ENCODE results near the gene MID1.
A peak's percentile ranks its signal among the peaks of the same experiment; 100 is the strongest.
"Not testable (repeated sequence)": the region's sequence is repeated elsewhere in the genome, so short reads cannot be mapped to it uniquely, and the experiment has no call there.

The MID1 gene

DNA sequence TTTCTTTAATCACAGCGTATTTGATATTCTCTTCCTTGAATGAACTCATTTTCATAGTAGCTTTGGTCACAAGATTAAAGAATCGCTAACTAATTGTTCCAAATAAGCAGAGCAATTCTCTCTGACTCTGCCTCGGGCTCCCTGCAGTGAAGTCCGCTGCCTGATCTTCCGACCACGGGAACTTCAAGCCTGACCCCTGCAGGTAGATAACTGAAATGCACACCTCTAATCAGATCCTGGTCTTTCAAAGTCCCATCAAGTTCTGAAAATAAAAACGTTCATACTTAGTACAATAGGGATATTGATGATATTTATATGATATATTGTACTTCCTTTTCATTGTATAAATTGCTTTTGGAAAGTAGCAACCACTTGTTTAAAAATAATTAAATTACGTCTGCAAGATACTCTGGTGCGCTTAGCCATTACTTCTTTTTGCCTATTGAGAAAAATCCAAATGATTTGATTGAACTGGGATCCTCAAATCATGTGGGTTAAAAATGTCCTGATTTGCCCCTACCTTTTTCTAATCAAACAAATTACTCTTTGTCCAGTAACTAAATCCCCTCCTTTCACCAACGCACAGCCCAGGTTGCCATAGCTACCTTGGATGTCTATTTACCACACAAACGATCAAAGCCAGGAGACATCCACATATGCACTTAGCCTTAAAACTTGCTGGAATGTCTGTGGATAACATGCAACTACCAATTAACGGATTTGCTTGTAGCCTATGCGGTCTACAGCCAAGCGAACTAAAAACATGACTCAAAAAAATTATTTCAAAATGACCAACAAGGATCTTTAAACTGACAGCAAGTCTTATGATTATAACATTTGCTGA lies 4.2 kb downstream of the MID1 start:
- DNase-seq: peak; percentile 26

DNA sequence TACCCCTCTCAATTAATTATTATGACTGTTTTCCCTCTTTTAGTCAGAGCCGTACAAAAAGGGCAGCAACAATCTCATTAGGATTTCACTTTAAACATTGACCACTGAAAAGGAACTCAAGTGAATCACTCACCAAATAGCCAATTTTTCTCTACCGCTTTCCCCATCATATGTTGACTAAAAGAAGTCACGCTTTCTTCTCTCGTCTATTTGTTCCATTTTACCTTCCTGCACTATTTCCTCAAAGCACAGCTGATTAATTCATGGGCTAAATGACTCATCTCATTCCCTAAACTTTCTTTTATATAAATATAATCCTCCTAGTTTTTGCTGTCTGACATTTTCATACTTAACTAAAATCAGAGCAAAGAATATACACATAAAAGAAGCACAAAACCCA lies 8.2 kb downstream of the MID1 start:
- no peak for DNase-seq

DNA sequence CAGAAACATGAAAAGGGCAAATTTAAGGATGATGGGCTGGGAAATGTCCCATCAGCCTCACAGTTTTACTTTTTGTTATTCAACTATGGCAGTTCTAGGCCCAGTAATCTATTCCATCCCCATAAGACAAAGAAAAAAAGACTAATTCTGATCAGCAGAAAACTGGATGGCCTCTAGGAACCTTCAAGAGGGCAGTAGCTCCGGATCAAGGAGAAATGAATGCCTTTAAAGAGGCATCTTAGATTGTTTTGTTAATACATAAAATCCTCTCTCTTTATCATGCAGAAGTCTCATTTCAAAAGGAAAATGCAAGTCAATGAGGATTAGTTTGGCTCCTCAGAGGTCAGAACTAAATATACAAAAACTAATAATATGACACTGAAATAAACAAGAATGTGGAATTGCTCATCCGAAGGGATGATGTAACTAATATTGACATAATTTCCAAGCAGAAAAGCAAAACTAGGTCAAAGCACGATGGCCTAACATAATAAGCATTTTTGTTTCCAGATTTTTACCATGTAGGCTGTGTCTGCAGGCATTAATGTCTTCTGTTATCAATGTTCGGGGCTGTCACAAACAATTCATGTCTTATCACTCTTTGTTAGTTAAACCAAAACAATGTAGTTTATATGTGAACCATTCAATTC lies 8.8 kb downstream of the MID1 start:
- DNase-seq: no peak

DNA sequence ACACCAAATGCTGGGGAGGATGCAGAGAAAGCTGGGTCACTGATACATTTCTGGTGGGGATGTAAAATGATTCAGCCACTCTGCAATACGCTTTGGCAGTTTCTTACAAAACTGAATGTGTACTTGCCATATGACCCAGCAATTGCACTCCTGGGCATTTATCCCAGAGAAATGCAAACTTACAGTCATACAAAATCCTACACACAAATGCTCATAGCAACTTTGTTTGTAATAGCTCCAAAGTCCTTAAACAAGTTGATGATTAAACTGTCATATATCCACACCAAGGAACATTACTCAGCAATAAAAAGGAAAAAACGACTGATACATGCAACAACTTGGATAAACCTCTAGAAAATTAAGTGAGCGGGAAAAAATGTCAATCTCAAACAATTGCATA lies 12.3 kb downstream of the MID1 start:
- DNase-seq: no peak

DNA sequence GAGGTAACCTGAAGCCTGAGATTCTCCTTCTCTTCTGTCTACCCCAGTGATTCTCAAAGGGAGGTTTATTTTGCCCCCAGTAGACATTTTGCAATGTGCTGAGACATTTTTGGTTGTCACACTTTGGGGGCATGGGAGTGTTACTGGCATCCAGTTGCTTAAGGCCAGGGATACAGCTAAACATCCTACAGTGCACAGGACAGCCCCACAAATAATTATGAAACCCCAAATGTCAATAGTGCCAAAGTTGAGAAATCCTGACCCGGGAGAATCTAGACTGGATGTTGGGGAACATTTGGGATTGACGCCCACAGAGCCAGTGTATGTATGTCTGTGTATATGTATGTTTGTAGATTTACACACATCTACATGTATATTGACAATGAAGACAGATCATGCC lies 13.2 kb downstream of the MID1 start:
- no peak for DNase-seq

DNA sequence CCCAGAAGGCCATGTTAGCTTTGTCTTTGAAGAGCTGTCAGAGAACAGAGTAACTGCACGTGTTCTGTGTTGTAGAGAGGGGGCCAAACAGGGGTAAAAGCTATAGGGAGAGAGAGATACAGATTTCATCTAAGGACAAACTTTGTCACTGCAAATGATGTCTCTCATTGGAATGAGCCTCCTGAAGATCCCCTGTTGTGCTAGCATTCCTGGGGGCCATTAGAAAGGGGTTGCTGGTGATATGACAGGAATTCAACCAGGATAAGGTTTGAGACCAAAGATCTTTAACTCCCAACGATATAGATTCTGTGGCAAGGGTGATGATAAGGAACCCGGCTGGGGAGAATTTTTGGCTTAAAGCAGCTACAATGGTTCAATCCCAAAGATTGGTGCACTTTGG lies 16.8 kb downstream of the MID1 start:
- no peak for DNase-seq

DNA sequence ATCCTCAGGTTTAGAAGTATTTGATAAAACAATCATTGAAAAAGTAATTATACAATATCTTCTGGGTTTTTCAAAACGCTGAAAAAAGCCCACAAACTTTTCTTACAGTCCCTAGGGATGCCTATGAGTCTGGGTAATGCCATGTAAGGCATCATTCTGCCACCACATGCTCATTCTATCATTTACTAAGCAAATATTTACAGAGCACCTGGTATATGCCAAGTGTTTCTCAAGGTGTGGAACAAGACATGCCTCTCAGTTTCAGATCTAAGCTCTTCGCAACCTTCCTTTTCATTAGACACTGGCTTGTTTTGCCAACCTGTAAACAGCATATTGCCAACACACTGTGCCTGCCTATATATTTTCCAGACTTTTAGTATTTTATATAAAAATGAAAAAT lies 17.7 kb downstream of the MID1 start:
- DNase-seq: no peak

DNA sequence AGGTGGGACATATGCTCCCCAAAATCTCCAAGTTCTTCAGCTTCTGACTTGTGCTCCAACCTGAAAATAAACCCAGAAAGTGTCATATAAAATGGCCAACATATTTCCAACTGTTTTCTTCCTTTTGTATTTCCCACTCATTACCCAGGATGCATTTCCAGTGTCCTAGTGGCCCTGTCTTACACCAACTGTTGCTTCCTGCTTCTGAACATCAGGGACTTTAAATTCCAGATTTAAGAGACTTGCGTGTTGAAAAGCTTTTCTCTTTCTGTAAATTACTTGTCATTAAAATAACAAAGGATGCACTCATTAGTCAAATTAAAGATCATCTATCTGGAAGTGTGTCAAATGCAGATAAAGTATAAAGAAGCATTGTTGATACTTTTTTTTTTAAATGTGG lies 19.9 kb downstream of the MID1 start:
- DNase-seq: no peak

DNA sequence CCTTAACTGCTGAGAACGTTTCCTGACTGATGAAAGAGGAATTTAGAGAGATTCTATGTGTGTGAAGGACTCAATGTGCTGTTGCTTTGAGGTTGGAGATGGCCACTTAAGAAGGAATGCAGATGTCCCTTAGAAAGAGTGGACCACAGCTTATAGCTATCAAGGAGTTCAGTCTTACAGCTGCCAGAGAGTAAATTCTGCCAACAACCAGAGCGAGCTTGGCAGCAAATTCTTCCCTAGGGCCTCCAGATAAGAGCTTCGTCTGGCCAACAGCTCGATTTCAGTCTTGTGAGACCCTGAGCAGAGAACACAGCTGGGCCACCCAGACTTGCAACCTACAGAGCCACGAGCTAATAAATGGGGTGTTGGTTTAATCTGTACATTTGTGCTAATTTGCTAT lies 21.8 kb downstream of the MID1 start:
- DNase-seq: no peak

DNA sequence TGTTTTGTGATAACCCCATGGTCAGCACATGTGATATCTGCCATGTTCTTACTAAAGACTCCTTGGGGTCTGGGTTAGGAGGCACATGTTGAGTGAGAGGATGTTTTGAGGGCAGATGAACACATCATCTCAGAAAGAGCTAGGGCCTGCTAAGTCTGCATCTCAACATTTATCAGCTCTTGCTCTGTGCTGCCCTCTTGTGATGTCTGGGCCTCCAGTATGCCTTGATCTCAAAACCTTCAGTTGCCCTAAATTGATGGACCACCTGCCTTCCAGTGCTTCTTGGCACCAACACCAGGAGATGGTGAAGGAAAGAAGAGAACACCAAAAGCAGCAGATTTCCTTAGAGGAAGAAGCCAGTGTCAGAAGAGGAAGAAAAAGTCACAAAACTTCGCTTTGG lies 22.5 kb downstream of the MID1 start:
- no peak for DNase-seq

DNA sequence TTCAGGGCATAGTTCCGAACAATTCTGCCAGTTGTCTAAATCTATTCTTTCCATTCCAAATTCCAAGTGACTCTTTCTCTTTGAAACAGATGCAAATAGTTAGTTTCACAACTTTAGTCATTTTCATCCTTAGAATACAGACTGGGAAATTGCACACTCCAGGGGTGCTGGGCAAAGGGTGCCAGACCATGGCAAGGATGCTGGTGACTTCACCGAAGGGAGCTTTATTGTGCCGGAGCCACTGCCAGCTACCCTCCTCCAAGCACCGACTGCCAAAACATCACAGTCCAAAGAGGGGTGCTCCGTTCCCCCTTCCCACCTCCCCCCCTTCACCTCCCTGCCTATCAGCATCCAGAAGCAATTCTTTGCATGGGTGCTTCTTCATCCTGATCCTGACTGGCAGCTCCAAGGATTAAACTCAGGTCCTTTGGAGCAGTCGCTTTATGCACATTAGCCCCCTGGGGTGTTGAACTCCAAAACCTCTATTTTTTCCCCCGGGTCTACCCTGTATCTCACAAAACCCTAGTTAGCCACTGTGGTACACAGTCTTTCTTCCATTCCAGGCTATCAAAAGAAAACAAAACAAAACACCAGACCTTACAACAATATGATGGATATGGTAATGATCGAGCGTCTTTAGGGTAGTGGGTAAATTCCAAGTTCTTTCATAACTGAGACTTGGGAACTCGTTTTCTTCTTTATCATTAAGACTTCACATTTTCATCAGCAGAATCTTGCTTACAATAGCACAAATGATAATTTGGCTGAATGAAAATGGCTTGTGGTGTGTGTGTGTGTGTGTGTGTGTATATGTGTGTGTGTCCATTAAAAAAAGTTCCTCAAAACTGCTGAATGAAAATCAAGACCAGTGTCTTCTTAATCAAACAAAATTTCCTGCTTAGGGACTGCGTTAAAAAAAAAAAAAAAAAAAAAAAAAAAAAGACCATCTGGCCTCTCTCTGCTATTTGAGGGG lies 28.7 kb downstream of the MID1 start:
- no peak for DNase-seq

DNA sequence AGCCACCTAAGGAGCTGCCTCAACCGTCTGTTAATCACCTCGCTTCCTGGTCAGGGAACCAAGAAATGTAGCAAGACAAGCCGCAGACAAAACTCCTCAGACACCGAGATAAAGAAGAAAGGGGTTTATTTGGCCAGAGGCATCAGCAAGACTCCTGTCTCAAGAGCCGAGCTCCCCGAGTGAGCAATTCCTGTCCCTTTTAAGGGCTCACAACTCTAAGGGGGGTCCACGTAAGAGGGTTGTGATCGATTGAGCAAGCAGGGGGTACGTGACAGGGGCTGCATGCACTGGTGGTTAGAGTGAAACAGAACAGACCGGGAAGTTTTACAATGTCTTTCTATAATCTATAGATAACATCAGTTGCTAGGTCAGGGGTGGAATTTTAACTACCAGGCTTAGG lies 30.6 kb downstream of the MID1 start:
- DNase-seq: not testable (repeated sequence)

DNA sequence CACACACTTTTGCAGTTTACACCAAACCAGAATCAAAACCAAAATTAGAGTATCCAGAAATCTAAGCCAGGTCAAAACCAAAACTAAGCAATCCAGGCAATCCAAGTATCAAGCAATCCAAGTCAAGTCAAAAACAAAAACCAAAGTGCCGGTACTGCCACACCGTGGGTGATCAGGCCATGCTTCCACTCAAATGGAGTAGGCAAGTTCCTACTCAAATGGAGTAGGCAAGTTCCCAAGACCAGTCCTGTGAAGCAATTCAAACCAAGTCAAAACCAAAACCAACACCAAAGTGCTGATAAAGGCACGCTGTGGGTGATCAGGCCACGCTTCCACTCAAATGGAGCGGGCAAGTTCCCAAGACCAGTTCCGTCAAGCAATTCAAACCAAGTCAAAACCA lies 31.3 kb downstream of the MID1 start:
- DNase-seq: no peak

DNA sequence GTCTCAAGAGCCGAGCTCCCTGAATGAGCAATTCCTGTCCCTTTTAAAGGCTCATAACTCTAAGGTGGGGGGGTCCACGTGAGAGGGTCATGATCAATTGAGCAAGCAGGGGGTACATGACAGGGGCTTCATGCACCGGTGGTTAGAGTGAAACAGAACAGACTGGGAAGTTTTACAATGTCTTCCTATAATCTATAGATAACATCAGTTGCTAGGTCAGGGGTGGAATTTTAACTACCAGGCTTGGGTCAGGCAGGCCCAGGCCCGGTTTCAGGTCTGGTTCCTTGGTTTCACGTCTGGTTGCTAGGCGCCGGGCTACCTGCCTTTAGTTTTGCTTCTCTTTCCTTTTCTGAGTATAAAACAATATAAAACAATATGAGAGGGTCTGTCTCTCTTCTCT lies 35.5 kb downstream of the MID1 start:
- not testable (repeated sequence) for DNase-seq

DNA sequence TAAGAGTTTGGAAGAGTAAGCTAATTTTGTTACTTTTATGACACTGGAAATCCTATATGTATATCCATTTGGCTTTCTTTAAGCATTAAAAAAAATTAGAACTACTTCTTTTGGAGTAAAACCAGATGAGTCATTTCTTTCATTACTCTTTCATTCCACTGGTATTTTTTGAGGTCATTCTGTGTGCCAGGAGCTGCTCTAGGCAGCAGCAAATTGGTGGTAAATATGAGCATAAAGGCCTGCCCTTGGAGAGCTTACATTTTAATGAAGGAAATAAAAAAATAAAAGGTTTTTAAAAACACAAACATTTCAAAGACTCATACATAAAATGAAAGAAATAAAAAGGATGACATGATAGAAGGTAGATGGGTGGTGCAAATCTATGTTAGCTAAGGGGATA lies 37.4 kb downstream of the MID1 start:
- no peak for DNase-seq

DNA sequence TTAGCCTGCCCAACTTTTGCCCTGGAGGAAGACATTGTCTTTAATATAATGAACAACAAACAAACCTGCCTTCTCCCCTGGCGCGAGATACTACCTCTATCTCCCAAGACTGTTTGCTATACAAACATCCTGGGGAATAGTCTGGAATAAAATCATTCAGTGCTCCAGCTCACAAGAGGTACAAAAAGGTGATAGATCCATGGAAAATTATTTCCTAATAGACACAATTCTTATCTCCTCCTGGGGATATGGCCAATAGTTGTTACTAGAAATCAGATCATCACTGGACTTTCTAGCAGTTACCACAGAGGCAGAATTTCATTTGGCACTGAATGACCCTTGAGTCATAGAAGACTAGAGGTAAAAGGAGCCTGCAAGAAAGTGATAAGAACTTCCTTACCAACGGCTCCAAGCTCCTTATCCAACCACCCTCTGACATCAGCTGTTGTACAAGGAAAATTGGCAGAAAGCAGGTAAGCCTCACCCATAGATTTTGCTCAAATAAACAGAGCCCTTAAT lies 38.1 kb downstream of the MID1 start:
- no peak for DNase-seq

DNA sequence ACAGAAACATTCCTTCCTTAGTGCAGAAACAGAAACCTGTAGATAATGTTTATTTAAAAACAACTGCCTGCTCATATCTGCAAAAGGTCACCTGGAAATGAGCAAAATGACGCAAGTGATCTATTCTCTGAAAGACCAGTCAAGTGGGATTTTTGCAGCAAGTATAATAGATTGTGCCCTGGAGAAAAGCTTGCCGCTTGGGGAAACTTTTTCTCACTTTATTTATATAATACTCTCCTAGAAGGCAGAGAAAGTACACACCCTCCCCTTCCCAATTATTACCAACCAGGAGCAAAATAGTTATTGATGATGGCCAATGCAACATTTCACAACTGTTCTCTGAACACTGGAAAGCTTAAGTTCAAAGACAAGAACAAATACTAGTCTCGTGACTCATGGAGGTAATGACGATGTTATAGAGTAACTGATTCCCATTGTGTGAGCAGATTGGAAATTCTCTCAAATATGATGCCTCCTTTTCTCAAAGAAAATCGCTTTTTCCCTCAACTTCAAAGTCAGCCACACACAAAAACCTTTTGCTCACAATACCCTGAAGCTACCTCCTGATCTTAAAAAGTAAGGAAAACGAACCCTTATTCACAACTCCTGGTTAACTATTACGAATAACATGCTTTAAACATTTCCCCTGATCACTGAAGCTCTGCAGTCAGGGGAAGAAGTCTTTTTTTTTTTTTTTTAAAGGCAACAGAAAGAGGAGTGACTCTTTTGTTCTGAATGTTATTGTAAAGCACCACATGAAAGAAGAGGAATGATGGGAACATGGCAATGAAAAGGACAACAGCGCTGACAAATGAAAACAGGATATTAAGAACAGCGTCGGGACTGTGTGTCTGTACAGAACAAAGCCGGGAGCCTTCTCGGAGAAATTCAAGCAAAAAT lies 41.0 kb downstream of the MID1 start:
- no peak for DNase-seq

DNA sequence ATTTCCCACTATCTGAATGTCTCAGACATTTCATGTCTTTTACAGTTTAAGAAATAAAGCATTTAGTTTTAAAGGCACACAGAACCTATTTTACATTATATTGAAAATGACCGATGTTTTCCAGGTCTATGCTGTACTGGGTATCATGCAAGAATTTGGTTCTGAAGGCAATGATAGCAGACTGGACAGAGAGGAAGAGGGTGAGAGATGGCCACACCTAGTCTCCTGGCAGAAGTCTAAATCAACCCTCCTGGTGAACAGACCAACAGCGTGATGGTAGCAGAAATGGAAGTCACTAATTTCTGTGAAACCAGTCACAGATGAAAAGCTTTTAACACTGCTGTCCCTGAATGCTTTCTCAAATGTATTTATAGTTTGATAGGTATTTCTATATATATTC lies 41.9 kb downstream of the MID1 start:
- no peak for DNase-seq

DNA sequence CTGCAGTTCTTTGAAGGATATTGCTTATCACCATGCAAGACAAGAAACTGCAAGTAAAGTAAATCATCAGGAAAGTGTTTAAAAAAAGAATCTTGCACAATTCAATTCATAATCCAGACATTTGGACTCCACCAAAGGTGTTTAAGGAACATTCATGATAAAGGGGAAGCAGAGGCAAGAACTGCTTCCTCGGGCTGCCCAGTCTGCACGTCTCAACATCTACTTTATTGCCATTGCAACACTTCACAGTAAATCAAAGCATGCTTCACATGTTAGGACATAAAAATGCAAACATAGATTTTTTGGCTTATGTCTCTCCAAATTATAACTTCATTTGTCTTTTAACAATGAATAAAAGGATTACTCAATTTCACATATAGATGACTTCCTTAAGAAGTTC lies 42.5 kb downstream of the MID1 start:
- DNase-seq: no peak

DNA sequence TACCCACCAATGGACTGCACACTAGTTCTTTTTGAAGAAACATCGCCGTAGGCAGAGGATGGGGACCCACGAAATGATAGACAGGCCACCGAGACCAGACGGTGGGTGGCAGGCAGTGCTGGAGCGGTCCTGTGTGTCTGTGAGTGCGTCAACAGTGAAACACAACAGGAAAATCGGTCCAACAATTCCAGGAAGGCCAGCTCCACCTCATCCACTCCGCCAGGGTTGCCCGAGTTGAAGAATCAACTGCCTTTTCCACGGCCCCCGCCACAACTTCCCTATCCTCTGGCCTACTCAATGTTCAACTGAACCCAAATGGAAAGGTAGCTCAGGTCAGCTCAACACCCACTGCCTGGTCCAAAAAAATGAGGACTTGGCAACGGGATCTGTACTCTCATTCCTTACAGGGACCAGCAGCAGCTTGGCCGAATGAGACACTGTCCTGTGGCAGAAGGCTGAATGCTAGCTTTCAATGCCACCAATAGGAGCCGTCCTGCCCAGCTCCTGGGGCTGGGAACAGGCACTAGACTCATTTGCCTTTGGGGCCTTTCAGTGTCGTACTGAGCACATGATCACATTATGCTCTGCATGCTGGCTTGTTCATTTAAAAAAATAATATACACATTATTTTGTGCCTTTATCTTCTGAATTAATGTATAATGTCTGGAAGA lies 43.5 kb downstream of the MID1 start:
- no peak for DNase-seq

DNA sequence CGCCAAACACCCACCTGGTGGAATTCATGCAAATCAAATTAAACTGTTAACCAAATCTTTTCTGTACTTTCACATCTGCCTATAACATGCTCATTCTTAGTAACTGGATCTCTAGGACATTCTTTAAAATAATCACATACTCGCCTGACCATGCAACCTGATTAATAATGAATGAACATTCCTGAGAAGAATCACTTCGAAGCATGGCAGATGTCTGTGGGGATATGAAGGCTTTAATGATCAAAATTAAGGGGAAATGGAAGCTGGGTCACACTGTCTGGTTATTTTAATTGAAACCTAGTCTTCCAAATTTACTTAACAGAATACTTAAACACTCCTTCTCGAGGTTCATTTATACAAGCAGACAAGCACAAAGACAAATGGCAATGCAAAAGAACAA lies 44.2 kb downstream of the MID1 start:
- no peak for DNase-seq

DNA sequence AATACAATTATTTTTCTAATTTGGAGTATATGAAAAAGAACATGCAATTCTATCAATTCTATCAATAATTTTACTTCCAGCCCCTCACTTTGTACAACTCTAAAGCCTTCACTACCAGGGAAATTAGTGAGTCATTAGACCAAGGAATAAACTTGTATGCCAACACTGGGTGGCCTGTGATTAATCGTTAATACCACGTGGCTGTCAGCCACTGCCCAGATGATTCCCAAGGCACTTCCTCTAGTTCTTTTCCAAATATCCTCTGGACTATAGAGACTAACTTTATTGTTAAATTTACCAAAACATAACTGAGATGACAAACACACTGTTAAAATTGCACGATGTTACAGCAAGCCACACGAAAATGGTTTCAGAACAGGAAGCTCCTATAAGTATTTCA lies 45.7 kb downstream of the MID1 start:
- no peak for DNase-seq
